Neural cell (in vitro differentiated cells): Measurements from ENCODE around the gene SNAPC1.

Source experiments
- CTCF ChIP-seq: fragments of 450-650 bp; IDR thresholded peaks from 2 replicates; pipeline ENCODE4 v1.5.1; 2014; ENCODE audit warnings: antibody characterized with exemption, mild to moderate bottlenecking, moderate library complexity; ENCODE audit not compliant: poor library complexity, severe bottlenecking
- POLR2AphosphoS5 ChIP-seq: IDR thresholded peaks from 2 replicates; pipeline ENCODE4 v1.6.1; 2012
- SMC3 ChIP-seq: fragments of 450-650 bp; conservative IDR thresholded peaks from 2 replicates; pipeline ENCODE4 v1.6.1; 2014; ENCODE audit warnings: antibody characterized with exemption, mild to moderate bottlenecking, moderate library complexity; ENCODE audit not compliant: poor library complexity

GRCh38 chr14:61752626-61753025 lies 9.6 kb upstream of the SNAPC1 start:
- TF ChIP-seq CTCF (no peak), SMC3 (no peak), POLR2AphosphoS5 (no peak)
